DOHH2 (cell line): ENCODE results near the gene TMEM72.

ENCODE experiments used
- EZH2phosphoT487 ChIP-seq: fragments of 200-600 bp; sonication (generic); IDR thresholded peaks from 2 replicates; pipeline ENCODE4 v1.6.1; 2017; ENCODE audit warnings: borderline replicate concordance, mild to moderate bottlenecking, antibody characterized with exemption, low read length, moderate library complexity, mixed read lengths
- TF ChIP-seq, protein P1 (sequence below): fragments of 200-600 bp; sonication (generic); IDR thresholded peaks from one replicate; pipeline ENCODE4 v1.5.1; 2014; ENCODE audit warnings: antibody characterized with exemption, mild to moderate bottlenecking, low read depth, low read length; ENCODE audit not compliant: poor library complexity, severe bottlenecking

DNA sequence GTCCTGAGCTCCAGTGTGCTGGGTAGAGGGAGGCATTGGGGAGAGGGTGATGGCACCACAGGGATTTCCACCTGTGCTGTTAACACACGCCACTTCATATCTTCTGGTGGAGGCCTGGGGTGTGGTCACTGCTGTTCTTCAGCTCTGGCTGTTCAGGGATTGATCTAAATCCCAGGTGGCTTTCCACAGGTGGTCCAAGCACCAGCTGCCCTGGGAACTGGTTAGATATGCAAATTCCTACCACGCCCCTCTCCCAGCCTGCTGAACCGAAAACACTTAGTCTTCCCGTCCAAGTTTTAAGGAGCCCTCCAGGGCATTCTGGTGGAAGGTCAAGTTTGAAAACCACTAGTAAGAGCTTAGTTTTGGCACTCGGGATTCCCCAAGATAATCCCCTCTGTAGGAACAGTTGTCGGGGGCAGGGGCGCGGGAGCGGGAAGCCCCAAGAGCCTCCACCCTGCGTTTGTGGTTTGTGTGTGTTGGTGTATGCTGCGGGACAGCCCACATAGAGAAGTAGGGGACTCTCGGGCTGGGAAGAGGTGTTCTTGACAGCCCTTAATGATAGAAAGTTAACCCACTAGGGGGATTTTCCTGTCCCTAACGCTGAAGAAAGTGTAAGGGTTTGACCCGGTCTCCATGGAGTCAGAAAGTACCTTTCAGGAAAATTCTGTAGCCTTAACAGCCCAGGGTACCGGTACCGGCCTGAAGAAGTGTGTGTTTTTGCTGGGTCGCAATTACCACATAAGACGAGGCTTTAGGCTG is 62.4 kb downstream of the TMEM72 start:
- TF ChIP-seq, protein P1, sequence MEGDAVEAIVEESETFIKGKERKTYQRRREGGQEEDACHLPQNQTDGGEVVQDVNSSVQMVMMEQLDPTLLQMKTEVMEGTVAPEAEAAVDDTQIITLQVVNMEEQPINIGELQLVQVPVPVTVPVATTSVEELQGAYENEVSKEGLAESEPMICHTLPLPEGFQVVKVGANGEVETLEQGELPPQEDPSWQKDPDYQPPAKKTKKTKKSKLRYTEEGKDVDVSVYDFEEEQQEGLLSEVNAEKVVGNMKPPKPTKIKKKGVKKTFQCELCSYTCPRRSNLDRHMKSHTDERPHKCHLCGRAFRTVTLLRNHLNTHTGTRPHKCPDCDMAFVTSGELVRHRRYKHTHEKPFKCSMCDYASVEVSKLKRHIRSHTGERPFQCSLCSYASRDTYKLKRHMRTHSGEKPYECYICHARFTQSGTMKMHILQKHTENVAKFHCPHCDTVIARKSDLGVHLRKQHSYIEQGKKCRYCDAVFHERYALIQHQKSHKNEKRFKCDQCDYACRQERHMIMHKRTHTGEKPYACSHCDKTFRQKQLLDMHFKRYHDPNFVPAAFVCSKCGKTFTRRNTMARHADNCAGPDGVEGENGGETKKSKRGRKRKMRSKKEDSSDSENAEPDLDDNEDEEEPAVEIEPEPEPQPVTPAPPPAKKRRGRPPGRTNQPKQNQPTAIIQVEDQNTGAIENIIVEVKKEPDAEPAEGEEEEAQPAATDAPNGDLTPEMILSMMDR = no peak
- TF ChIP-seq EZH2phosphoT487 = no peak
